Neutrophil (primary cell): ENCODE measurements around the gene TNFAIP2.
A peak's percentile ranks its signal among the peaks of the same experiment; 100 is the strongest.

Experiments
- H3K27ac ChIP-seq: fragments of 200-600 bp; sonication (generic); 2 replicates; pipeline ENCODE4 v1.5.1; 2016; ENCODE audit warnings: mild to moderate bottlenecking, moderate library complexity
- H3K27me3 ChIP-seq: fragments of 200-600 bp; sonication (generic); 2 replicates; pipeline ENCODE4 v1.6.0; 2016; ENCODE audit warnings: mild to moderate bottlenecking
- H3K36me3 ChIP-seq: fragments of 200-600 bp; sonication (generic); 2 replicates; pipeline ENCODE4 v1.5.1; 2017
- H3K4me1 ChIP-seq, 2 experiments: fragments of 200-600 bp in 1 of 2; sonication (generic) in 1 of 2; 1 replicate in 1 of 2; 2 replicates in 1 of 2; pipeline versions ENCODE4 v1.5.1 to v1.6.1; 2013 to 2016; ENCODE audit warnings: low read depth in 1 of 2, low read length in 1 of 2, mild to moderate bottlenecking in 1 of 2, moderate library complexity in 1 of 2; ENCODE audit not compliant: control insufficient read depth in 1 of 2, insufficient read depth in 1 of 2
- H3K4me3 ChIP-seq, 2 experiments: fragments of 200-600 bp in 1 of 2; sonication (generic) in 1 of 2; 1 replicate in 1 of 2; 2 replicates in 1 of 2; pipeline ENCODE4 v1.5.1; 2013 to 2016; ENCODE audit warnings: low read depth in 1 of 2, low read length in 1 of 2, mild to moderate bottlenecking in 1 of 2, moderate library complexity in 1 of 2
- H3K9me3 ChIP-seq: fragments of 200-600 bp; sonication (generic); 2 replicates; pipeline ENCODE4 v1.5.1; 2016
- CTCF ChIP-seq: fragments of 200-600 bp; sonication (generic); IDR thresholded peaks from 2 replicates; pipeline ENCODE4 v1.5.1; 2016; ENCODE audit warnings: antibody characterized with exemption

The TNFAIP2 gene

GRCh38 chr14:103132381-103133209 is 9.3 kb downstream of the TNFAIP2 start:
- Histone ChIP-seq H3K36me3 (peaks cover 100% of the 10 kb centered on the region), H3K4me3 (no peak overlapping the region), H3K27me3 (peaks cover 2% of the 10 kb centered on the region), H3K4me1 (peaks cover 0 to 20% of the 10 kb centered on the region in 2 experiments), H3K9me3 (no peaks in the 10 kb centered on the region), H3K27ac (peak overlapping the region; percentile 25)
- TF ChIP-seq CTCF, result no peak

GRCh38 chr14:103133210-103134140 is 10.2 kb downstream of the TNFAIP2 start:
- H3K27ac ChIP-seq, result no peak overlapping the region
- H3K4me1 ChIP-seq, result peaks cover 0 to 16% of the 10 kb centered on the region in 2 experiments
- H3K4me3 ChIP-seq, result no peak overlapping the region
- H3K9me3 ChIP-seq, result no peaks in the 10 kb centered on the region
- no peak for TF ChIP-seq CTCF
- H3K36me3 ChIP-seq, result peaks cover 95% of the 10 kb centered on the region
- H3K27me3 ChIP-seq, result peaks cover 11% of the 10 kb centered on the region

- TF ChIP-seq CTCF, result no peak
- Histone ChIP-seq H3K4me1 (peaks cover 0 to 9% of the 10 kb centered on the region in 2 experiments), H3K27me3 (peaks cover 20% of the 10 kb centered on the region), H3K36me3 (peaks cover 86% of the 10 kb centered on the region), H3K4me3 (no peak overlapping the region), H3K27ac (no peak overlapping the region), H3K9me3 (no peaks in the 10 kb centered on the region)
These were observed 11.1 kb downstream of the TNFAIP2 start for GRCh38 chr14:103134405-103134804.

- no peak overlapping the region for H3K4me3 ChIP-seq
- peaks cover 81% of the 10 kb centered on the region for H3K36me3 ChIP-seq
- H3K27me3 ChIP-seq, result peaks cover 25% of the 10 kb centered on the region
- no peak overlapping the region for H3K27ac ChIP-seq
- peaks cover 0 to 9% of the 10 kb centered on the region in 2 experiments for H3K4me1 ChIP-seq
- no peaks in the 10 kb centered on the region for H3K9me3 ChIP-seq
- no peak for TF ChIP-seq CTCF
These were observed 11.7 kb downstream of the TNFAIP2 start for GRCh38 chr14:103134919-103135318.

DNA sequence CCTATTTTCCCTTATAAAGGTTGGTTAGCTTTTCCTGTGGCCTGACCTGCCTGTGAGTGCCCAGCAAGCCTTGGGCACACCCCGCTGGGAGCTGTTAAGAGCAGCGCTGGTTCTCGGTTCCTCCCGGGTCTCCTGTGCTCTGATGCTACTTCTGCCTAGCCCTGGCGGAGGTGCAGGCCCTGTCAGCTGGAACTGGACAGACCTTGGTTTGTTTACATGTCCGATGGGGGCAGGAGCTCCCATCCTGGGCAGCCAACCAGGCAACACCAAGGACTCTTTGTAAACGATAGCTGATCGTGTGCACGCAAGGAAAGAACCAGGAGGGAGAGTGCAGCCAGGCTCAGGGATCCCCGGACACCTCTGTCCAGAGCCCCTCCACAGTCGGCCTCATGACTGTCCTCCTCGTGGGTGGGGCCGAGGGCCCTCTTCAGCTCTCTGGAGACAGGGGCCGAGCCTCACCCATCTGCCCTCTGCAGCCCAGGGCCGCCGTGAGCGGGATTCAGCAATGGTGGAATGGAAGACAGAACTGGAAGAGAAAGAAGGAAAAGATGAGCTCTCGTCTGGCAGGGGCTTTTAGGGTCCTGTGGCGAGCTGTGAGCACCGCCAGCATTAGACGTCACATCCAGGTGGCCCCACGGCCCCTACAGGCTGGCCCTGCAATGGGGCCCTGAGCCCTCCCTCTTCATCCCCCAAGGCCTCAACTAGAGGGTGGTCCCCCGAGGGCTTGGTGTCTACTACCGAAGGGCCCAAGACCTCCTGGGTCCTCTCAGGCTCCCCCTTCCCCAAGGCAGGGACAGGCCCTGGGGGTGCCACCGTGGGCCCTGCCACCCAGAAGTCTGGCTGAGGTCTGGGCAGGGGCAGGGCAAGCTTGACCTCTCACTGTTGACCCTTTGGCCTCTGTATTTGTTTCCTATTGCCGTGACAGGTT is 12.3 kb downstream of the TNFAIP2 start:
- no peak overlapping the region for H3K27ac ChIP-seq
- peaks cover 74% of the 10 kb centered on the region for H3K36me3 ChIP-seq
- no peak overlapping the region for H3K4me3 ChIP-seq
- H3K9me3 ChIP-seq, result no peaks in the 10 kb centered on the region
- peaks cover 32% of the 10 kb centered on the region for H3K27me3 ChIP-seq
- TF ChIP-seq CTCF, result no peak
- peaks cover 0 to 9% of the 10 kb centered on the region in 2 experiments for H3K4me1 ChIP-seq
